ENCODE data around the gene SOD3. TPM values are rescaled to one million over a fixed set of nuclear protein-coding genes. Genes with fewer than 3 reads are reported as not detected.

Gene SOD3
- total and polyA plus RNA-seq, 2 donors from 2014 or later: 111 to 193 TPM

GRCh38 chr4:24748758-24749350, 46.5 kb upstream of the SOD3 start:
- H3K27ac ChIP-seq (ENCODE audit: low read depth in 2 of 2, low read length in 2 of 2): no peak overlapping the region
- intact Hi-C loops (cut with DNase I): no loop called here
- H3K4me1 ChIP-seq (ENCODE audit: control insufficient read depth in 2 of 3, insufficient read depth in 2 of 3, low read depth in 1 of 3, low read length in 3 of 3): no peaks in the 10 kb centered on the region
- H3K9me3 ChIP-seq (ENCODE audit: control insufficient read depth in 2 of 3, insufficient read depth in 1 of 3, low read length in 3 of 3): no peaks in the 10 kb centered on the region
- no peak for DNase-seq
- no peak overlapping the region for H3K4me3 ChIP-seq (ENCODE audit: low read length in 3 of 3)
- no peaks in the 10 kb centered on the region for H3K36me3 ChIP-seq (ENCODE audit: control insufficient read depth in 2 of 3, insufficient read depth in 3 of 3, low read length in 3 of 3)
- FAIRE-seq: no peak
- TF ChIP-seq, protein P1, sequence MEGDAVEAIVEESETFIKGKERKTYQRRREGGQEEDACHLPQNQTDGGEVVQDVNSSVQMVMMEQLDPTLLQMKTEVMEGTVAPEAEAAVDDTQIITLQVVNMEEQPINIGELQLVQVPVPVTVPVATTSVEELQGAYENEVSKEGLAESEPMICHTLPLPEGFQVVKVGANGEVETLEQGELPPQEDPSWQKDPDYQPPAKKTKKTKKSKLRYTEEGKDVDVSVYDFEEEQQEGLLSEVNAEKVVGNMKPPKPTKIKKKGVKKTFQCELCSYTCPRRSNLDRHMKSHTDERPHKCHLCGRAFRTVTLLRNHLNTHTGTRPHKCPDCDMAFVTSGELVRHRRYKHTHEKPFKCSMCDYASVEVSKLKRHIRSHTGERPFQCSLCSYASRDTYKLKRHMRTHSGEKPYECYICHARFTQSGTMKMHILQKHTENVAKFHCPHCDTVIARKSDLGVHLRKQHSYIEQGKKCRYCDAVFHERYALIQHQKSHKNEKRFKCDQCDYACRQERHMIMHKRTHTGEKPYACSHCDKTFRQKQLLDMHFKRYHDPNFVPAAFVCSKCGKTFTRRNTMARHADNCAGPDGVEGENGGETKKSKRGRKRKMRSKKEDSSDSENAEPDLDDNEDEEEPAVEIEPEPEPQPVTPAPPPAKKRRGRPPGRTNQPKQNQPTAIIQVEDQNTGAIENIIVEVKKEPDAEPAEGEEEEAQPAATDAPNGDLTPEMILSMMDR (IDR thresholded peaks at IDR 0.05; ENCODE audit: borderline replicate concordance, extremely low read depth, insufficient read depth): no peak
- no peaks in the 10 kb centered on the region for H3K27me3 ChIP-seq (ENCODE audit: control insufficient read depth, insufficient read depth, low read length)
- H3K9ac ChIP-seq (ENCODE audit: low read length in 3 of 3): no peak overlapping the region

DNA sequence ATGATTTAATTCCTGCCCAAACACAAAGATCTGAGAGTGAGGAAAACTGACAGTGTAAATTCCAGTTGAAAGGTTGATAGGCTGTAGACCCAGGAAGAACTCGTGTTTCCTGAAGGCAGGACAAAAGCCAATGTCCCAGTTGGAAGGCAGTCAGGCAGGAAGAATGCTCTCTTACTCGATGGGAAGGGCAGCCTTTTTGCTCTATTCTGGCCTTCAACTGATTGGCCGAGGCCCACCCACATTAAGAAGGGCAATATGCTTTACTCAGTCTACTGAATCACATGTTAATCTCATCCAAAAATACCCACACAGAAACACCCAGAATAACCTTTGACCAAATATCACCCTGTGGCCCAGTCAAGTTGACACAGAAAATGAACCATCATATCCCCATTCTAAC, 45.3 kb upstream of the SOD3 start:
- no peak overlapping the region for H3K27ac ChIP-seq (ENCODE audit: low read depth in 2 of 2, low read length in 2 of 2)
- no peaks in the 10 kb centered on the region for H3K27me3 ChIP-seq (ENCODE audit: control insufficient read depth, insufficient read depth, low read length)
- intact Hi-C loops (cut with DNase I): no loop called here
- FAIRE-seq: no peak
- TF ChIP-seq, protein P1 (IDR thresholded peaks at IDR 0.05; ENCODE audit: borderline replicate concordance, extremely low read depth, insufficient read depth): no peak
- DNase-seq: no peak
- no peaks in the 10 kb centered on the region for H3K4me1 ChIP-seq (ENCODE audit: control insufficient read depth in 2 of 3, insufficient read depth in 2 of 3, low read depth in 1 of 3, low read length in 3 of 3)
- H3K36me3 ChIP-seq (ENCODE audit: control insufficient read depth in 2 of 3, insufficient read depth in 3 of 3, low read length in 3 of 3): no peaks in the 10 kb centered on the region
- no peak overlapping the region for H3K4me3 ChIP-seq (ENCODE audit: low read length in 3 of 3)
- no peak overlapping the region for H3K9ac ChIP-seq (ENCODE audit: low read length in 3 of 3)
- H3K9me3 ChIP-seq (ENCODE audit: control insufficient read depth in 2 of 3, insufficient read depth in 1 of 3, low read length in 3 of 3): no peaks in the 10 kb centered on the region

- Histone ChIP-seq H3K9me3 (ENCODE audit: control insufficient read depth in 2 of 3, insufficient read depth in 1 of 3, low read length in 3 of 3) (peaks cover 0 to 5% (median 0%) of the 10 kb centered on the region in 3 donors), H3K36me3 (ENCODE audit: control insufficient read depth in 2 of 3, insufficient read depth in 3 of 3, low read length in 3 of 3) (no peaks in the 10 kb centered on the region), H3K4me3 (ENCODE audit: low read length in 3 of 3) (no peak overlapping the region), H3K9ac (ENCODE audit: low read length in 3 of 3) (no peak overlapping the region), H3K4me1 (ENCODE audit: control insufficient read depth in 2 of 3, insufficient read depth in 2 of 3, low read depth in 1 of 3, low read length in 3 of 3) (no peaks in the 10 kb centered on the region), H3K27ac (ENCODE audit: low read depth in 2 of 2, low read length in 2 of 2) (no peak overlapping the region), H3K27me3 (ENCODE audit: control insufficient read depth, insufficient read depth, low read length) (no peaks in the 10 kb centered on the region)
- TF ChIP-seq, protein P1 (IDR thresholded peaks at IDR 0.05; ENCODE audit: borderline replicate concordance, extremely low read depth, insufficient read depth): no peak
- FAIRE-seq (no peak), DNase-seq (no peak)
- intact Hi-C loops (cut with DNase I): no loop called here
Observed at GRCh38 chr4:24751926-24752539, 43.3 kb upstream of the SOD3 start.

Measured in kidney (tissue), 14 donors.